ENCODE results near the gene RSPO3.

- TF ChIP-seq TSHZ1 (tag by site-specific recombination; IDR thresholded peaks at IDR 0.05; ENCODE audit: borderline replicate concordance) (no peak), ZNF23 (tag by site-specific recombination; IDR thresholded peaks at IDR 0.05; ENCODE audit: borderline replicate concordance) (no peak), YY1 (tag by site-specific recombination; IDR thresholded peaks at IDR 0.05) (no peak), ZNF146 (tag by site-specific recombination; IDR thresholded peaks at IDR 0.05) (no peak), AEBP2 (tag by site-specific recombination; IDR thresholded peaks at IDR 0.05; ENCODE audit: borderline replicate concordance) (no peak), KLF8 (tag by site-specific recombination; IDR thresholded peaks at IDR 0.05) (no peak), SP2 (tag by site-specific recombination; IDR thresholded peaks at IDR 0.05) (no peak), ZNF830 (tag by site-specific recombination; IDR thresholded peaks at IDR 0.05; ENCODE audit: low read depth) (no peak)
Observed at GRCh38 chr6:127219869-127220268, 101.4 kb downstream of the RSPO3 start.

Measured in HEK293 (cell line).